Left lung (tissue), 10 donors: ENCODE data around the gene NOLC1. TPM values are rescaled to one million over a fixed set of nuclear protein-coding genes. Genes with fewer than 3 reads are reported as not detected.

Source experiments
- ATAC-seq: fragments of 200-7000 bp; cut with Tn5 transposase; one replicate; pipeline ENCODE4 v1.9.1; 2020; ENCODE audit warnings: moderate library complexity
- DNase-seq, 4 donors: peaks; one replicate each; pipeline ENCODE4 v3.0.0-alpha.2; 2013 to 2020
- H3K27ac ChIP-seq, 2 donors: fragments of 200-600 bp; sonication (generic) in 1 of 2; one replicate each; pipeline versions ENCODE4 v1.5.0 to v1.8.0; 2020 to 2021
- H3K27me3 ChIP-seq, 2 donors: fragments of 200-600 bp; sonication (generic) in 1 of 2; one replicate each; pipeline versions ENCODE4 v1.5.0 to v1.8.0; 2020 to 2021
- H3K36me3 ChIP-seq, 2 donors: fragments of 200-600 bp; sonication (generic) in 1 of 2; one replicate each; pipeline versions ENCODE4 v1.5.0 to v1.8.0; 2020 to 2021
- H3K4me1 ChIP-seq, 2 donors: fragments of 200-600 bp; one replicate each; pipeline ENCODE4 v1.8.0; 2021
- H3K4me3 ChIP-seq, 2 donors: fragments of 200-600 bp; sonication (generic) in 1 of 2; one replicate each; pipeline versions ENCODE4 v1.5.0 to v1.8.0; 2020 to 2021; ENCODE audit warnings: mild to moderate bottlenecking in 1 of 2
- H3K9me3 ChIP-seq, 2 donors: fragments of 200-600 bp; sonication (generic) in 1 of 2; one replicate each; pipeline versions ENCODE4 v1.5.0 to v1.8.0; 2020 to 2021
- intact Hi-C, 2 donors: fragments of 100-400 bp; cut with DNase I; formaldehyde crosslinking; loops; one replicate each; pipeline versions ENCODE4 v1.11.2 to v1.14.2; 2022
- polyA plus RNA-seq, 6 donors: library from polyadenylated mRNA; unstranded; fragments of 120-200 nt; gene quantifications; one replicate each; pipeline ENCODE4 v1.2.1, GENCODE V29; 2013; ENCODE audit not compliant: insufficient read length in 6 of 6
- total RNA-seq, 2 donors: library from RNA; stranded (reverse); fragmentation: NEBNext Ultra II Directional; extraction: Animal tissue kit (Norgen Biotek cat#: 25700); gene quantifications; one replicate each; pipeline ENCODE4 v1.2.1, GENCODE V29; 2021
- TF ChIP-seq, protein P1 (sequence below), 2 donors: fragments of 200-600 bp; sonication (generic) in 1 of 2; IDR thresholded peaks; one replicate each; pipeline versions ENCODE4 v1.5.0 to v1.8.0; 2021; ENCODE audit warnings: antibody characterized with exemption in 2 of 2
- donor health status: DM: no; HTN: yes; CAD: no.
- donor health status: DM: no; HTN: no; CAD: no.

Gene NOLC1
- total and polyA plus RNA-seq, 8 donors: 34.1 to 95.7 (median 80.9) TPM

DNA sequence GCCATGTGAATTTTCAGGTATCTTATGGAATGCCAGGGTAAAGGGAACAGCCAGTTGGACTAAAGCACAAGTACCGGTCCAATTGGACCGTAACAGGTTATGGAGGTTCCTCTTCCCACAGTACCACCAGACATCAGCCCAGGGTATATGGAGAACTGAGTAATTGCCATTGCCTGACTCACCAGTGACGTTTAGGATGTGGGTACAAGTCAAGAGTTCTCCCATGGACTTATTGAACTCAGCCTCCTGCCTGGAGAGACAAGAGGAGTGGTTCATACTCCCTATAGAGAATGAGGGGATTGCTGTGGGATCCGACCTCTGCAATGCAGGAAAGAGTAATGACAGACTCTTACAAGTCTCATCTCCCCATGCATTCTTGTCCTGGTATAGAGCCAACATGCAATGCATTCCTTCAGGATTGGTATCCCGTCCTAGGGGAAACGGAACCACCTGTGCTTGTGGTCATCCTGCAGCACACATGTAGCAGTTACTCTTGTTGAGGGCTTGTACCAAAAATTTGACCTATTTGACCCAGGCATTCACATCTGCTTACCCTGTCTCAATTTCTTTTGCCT, 43.2 kb downstream of the NOLC1 start:
- Histone ChIP-seq H3K27me3 (no peaks in the 10 kb centered on the region), H3K36me3 (no peaks in the 10 kb centered on the region), H3K4me1 (no peaks in the 10 kb centered on the region), H3K4me3 (no peak overlapping the region), H3K27ac (no peak overlapping the region), H3K9me3 (peaks cover 0 to 9% of the 10 kb centered on the region in 2 donors)
- TF ChIP-seq, protein P1, sequence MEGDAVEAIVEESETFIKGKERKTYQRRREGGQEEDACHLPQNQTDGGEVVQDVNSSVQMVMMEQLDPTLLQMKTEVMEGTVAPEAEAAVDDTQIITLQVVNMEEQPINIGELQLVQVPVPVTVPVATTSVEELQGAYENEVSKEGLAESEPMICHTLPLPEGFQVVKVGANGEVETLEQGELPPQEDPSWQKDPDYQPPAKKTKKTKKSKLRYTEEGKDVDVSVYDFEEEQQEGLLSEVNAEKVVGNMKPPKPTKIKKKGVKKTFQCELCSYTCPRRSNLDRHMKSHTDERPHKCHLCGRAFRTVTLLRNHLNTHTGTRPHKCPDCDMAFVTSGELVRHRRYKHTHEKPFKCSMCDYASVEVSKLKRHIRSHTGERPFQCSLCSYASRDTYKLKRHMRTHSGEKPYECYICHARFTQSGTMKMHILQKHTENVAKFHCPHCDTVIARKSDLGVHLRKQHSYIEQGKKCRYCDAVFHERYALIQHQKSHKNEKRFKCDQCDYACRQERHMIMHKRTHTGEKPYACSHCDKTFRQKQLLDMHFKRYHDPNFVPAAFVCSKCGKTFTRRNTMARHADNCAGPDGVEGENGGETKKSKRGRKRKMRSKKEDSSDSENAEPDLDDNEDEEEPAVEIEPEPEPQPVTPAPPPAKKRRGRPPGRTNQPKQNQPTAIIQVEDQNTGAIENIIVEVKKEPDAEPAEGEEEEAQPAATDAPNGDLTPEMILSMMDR (IDR thresholded peaks at IDR 0.05): no peak
- DNase-seq (no peak), ATAC-seq (no peak)
- intact Hi-C loops: no loop called here

DNA sequence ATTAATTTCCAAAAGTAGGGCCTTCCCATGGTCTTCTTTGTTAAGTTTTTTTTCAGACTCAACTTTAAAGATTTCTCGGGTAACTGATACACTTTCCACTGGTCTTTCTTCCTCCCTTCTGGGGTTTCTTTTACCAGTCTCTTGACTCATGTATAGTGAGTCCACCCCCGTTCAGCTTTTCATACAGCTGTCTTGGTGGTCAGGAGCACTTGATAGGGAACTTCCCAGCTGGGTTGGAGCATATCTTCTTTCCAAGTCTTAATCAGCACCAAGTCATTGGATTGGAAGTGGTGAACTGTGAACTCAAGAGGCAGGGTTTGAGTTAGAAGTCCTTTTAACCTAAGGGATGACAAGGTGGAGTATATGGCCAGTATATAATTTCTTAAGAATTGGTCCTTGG, 44.7 kb downstream of the NOLC1 start:
- DNase-seq: no peak
- Histone ChIP-seq H3K4me1 (no peaks in the 10 kb centered on the region), H3K36me3 (no peaks in the 10 kb centered on the region), H3K27ac (no peak overlapping the region), H3K27me3 (no peaks in the 10 kb centered on the region), H3K9me3 (peaks cover 0 to 2% of the 10 kb centered on the region in 2 donors), H3K4me3 (no peak overlapping the region)
- TF ChIP-seq, protein P1 (IDR thresholded peaks at IDR 0.05): no peak
- no peak for ATAC-seq
- intact Hi-C loops: no loop called here

DNA sequence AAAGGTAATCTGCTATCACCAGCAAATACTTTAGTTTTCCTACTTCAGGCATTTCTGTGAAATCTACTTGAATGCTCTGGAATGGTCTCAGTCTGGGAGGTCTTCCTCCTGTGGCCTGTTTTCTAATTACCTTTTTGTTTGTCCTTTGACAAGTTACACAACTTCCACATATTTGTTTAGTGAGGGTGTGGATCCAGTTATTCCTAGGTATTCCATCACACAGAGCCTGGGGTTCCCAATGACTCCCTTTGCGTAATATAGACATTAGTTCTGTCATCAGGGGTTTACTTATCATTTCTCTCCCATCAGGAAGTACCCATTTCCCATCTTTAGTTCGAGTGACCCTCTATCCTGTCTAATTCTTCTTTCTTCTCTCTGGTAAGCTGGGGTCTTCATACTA, 45.8 kb downstream of the NOLC1 start:
- H3K27ac ChIP-seq: no peak overlapping the region
- ATAC-seq: no peak
- H3K36me3 ChIP-seq: no peaks in the 10 kb centered on the region
- no peak overlapping the region for H3K4me3 ChIP-seq
- intact Hi-C loops: no loop called here
- TF ChIP-seq, protein P1 (IDR thresholded peaks at IDR 0.05): no peak
- no peaks in the 10 kb centered on the region for H3K4me1 ChIP-seq
- no peaks in the 10 kb centered on the region for H3K9me3 ChIP-seq
- no peaks in the 10 kb centered on the region for H3K27me3 ChIP-seq
- no peak for DNase-seq

DNA sequence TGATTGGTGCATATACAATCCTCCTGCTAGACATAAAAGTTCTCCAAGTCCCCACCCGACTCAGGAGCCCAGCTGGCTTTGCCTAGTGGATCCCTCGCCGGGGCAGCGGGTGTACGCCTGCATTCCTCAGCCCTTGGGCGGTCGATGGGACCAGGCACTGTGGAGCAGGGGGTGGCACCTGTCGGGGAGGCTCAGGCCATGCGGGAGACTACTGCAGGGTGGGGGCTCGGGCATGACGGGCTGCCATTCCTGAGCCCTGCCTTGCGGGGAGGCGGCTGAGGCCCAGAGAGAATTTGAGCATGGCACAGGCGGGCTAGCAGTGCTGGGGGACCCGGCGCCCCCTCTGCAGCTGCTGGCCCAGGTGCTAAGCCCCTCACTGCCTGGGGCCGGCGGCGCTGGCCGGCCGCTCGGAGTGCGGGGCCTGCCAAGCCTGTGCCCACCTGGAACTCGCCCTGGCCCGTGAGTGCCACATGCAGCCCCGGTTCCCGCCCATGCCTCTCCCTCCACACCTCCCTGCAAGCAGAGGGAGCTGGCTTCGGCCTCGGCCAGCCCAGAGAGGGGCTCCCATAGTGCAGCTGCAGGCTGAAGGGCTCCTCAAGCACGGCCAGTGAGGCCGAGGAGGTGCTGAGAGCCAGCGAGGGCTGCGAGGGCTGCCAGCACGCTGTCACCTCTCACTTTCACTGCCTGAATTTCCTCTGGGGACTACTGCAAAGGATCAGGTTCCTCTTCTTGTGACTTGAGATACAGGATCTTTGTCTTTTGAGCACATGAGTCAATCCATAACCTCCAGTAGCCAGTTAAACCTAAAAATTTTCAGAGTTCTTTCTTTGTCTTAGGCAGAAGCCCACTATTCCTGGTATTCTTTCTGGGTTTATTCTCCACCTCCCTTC, 48.8 kb downstream of the NOLC1 start:
- intact Hi-C loops: no loop called here
- Histone ChIP-seq H3K9me3 (peaks cover 0 to 10% of the 10 kb centered on the region in 2 donors), H3K36me3 (no peaks in the 10 kb centered on the region), H3K4me3 (no peak overlapping the region), H3K27ac (no peak overlapping the region), H3K4me1 (no peaks in the 10 kb centered on the region), H3K27me3 (no peaks in the 10 kb centered on the region)
- peak in 1 of 4 donors; percentile 73 for DNase-seq
- no peak for ATAC-seq
- TF ChIP-seq, protein P1 (IDR thresholded peaks at IDR 0.05): no peak

DNA sequence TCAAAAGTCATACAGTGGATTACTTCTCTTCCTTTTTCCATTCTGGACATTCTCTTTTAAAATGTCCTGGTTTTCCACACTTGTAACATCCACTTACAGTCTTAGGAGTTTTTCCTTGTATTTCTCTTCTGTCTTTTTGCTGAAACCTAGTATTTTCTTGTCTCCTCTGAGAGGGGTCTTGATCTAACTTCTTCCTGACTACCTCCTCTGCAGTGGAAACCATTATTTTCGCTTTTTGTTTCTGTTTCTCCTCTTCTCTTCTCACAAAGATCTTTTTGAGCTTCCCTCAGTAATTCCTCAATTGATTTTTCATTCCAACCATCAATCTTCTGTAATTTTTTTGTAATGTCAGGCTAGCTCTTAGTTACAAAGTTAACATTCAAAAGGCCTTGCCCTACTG, 50.2 kb downstream of the NOLC1 start:
- no peaks in the 10 kb centered on the region for H3K36me3 ChIP-seq
- no peaks in the 10 kb centered on the region for H3K27me3 ChIP-seq
- no peaks in the 10 kb centered on the region for H3K4me1 ChIP-seq
- H3K9me3 ChIP-seq: peaks cover 0 to 10% of the 10 kb centered on the region in 2 donors
- no peak for DNase-seq
- no peak overlapping the region for H3K27ac ChIP-seq
- no peak for ATAC-seq
- intact Hi-C loops: no loop called here
- no peak overlapping the region for H3K4me3 ChIP-seq
- TF ChIP-seq, protein P1 (IDR thresholded peaks at IDR 0.05): no peak
